ENCODE results near the gene ARG2. TPM values are rescaled to one million over a fixed set of nuclear protein-coding genes. Genes with fewer than 3 reads are reported as not detected.

ARG2 gene
- total RNA-seq, 2 donors from 2014 or later: 31.9 to 565 TPM

DNA sequence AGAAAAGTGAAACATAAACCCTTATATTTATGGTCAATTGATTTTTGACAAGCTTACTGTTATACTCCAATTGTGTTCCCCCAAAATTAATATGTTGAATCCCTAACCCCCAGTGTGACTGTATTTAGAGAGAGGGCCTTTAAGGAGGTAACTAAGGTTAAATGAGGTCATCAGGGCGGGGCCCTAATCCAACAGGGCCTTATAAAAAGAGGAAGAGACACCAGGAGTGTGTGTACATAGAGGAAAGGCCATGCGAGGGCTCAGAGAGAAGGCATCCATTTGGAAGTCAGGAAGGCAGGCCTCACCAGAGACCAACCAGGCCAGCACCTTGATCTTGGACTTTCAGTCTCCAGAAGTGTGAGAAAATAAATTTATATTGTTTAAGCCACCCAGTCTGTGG, 61.2 kb downstream of the ARG2 start:
- 83% methylated on average over 2 of the region's 2 CpGs for WGBS
- peaks cover 0 to 7% of the 10 kb centered on the region in 2 donors for H3K36me3 ChIP-seq

GRCh38 chr14:67683842-67684241, 64.1 kb downstream of the ARG2 start:
- Histone ChIP-seq H3K9me3 (no peaks in the 10 kb centered on the region), H3K36me3 (peaks cover under 1 to 4% of the 10 kb centered on the region in 2 donors), H3K4me1 (replicated peaks) (no peaks in the 10 kb centered on the region), H3K27ac (no peak overlapping the region), H3K27me3 (replicated peaks; ENCODE audit: insufficient read depth) (no peaks in the 10 kb centered on the region), H3K4me3 (no peak overlapping the region)
- DNase-seq (ENCODE audit: low spot score): no peak
- no peak for TF ChIP-seq POLR2AphosphoS5 (IDR thresholded peaks at IDR 0.05)
- intact Hi-C loops (cut with DNase I): no loop called here

More for the DNA sequence above, 61.2 kb downstream of the ARG2 start:
- TF ChIP-seq POLR2AphosphoS5 (IDR thresholded peaks at IDR 0.05) (no peak), POLR2A (IDR thresholded peaks at IDR 0.05) (no peak)
- TF ChIP-seq, protein P1, sequence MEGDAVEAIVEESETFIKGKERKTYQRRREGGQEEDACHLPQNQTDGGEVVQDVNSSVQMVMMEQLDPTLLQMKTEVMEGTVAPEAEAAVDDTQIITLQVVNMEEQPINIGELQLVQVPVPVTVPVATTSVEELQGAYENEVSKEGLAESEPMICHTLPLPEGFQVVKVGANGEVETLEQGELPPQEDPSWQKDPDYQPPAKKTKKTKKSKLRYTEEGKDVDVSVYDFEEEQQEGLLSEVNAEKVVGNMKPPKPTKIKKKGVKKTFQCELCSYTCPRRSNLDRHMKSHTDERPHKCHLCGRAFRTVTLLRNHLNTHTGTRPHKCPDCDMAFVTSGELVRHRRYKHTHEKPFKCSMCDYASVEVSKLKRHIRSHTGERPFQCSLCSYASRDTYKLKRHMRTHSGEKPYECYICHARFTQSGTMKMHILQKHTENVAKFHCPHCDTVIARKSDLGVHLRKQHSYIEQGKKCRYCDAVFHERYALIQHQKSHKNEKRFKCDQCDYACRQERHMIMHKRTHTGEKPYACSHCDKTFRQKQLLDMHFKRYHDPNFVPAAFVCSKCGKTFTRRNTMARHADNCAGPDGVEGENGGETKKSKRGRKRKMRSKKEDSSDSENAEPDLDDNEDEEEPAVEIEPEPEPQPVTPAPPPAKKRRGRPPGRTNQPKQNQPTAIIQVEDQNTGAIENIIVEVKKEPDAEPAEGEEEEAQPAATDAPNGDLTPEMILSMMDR (IDR thresholded peaks at IDR 0.05): no peak
- Histone ChIP-seq H3K9me3 (no peaks in the 10 kb centered on the region), H3K4me3 (no peak overlapping the region), H3K4me1 (replicated peaks) (no peaks in the 10 kb centered on the region), H3K27ac (peak overlapping the region in 1 of 2 donors; percentile 2), H3K27me3 (replicated peaks; ENCODE audit: insufficient read depth) (no peaks in the 10 kb centered on the region)
- no peak for DNase-seq (ENCODE audit: low spot score)
- intact Hi-C loops (cut with DNase I): no loop called here

DNA sequence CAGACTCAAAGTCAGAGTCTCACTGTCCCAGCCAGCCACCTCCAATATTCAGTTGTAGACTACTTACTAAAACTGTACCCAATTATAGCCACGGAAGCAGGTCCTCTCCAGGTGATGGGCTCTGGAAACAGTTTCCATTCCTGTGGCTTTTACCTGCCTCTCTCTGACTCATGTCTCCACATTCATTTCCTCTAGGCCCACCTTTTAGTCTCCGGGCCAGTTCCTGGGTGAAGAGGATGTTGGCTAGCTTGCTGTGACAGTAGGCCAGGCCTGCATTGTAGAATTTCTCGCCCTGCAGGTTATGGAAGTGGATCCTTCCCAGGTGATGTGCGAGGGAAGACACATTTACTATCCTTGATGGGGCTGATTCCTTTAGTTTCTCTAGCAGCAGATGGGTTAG, 70.3 kb downstream of the ARG2 start:
- TF ChIP-seq POLR2A (IDR thresholded peaks at IDR 0.05) (no peak), POLR2AphosphoS5 (IDR thresholded peaks at IDR 0.05) (no peak)
- TF ChIP-seq, protein P1 (IDR thresholded peaks at IDR 0.05): no peak
- intact Hi-C loops (cut with DNase I): loop anchor here (10.0 kb wide), 1 partner anchor 255 kb away; no protein-coding TSS in a partner anchor
- no peak overlapping the region for H3K4me3 ChIP-seq
- no peak for DNase-seq (ENCODE audit: low spot score)
- H3K27me3 ChIP-seq (replicated peaks; ENCODE audit: insufficient read depth): no peaks in the 10 kb centered on the region
- 75% methylated on average over 4 of the region's 4 CpGs for WGBS
- H3K27ac ChIP-seq: peak overlapping the region in 1 of 2 donors; percentile 9
- H3K36me3 ChIP-seq: peaks cover 19% of the 10 kb centered on the region in 2 donors
- no peaks in the 10 kb centered on the region for H3K4me1 ChIP-seq (replicated peaks)
- no peaks in the 10 kb centered on the region for H3K9me3 ChIP-seq

DNA sequence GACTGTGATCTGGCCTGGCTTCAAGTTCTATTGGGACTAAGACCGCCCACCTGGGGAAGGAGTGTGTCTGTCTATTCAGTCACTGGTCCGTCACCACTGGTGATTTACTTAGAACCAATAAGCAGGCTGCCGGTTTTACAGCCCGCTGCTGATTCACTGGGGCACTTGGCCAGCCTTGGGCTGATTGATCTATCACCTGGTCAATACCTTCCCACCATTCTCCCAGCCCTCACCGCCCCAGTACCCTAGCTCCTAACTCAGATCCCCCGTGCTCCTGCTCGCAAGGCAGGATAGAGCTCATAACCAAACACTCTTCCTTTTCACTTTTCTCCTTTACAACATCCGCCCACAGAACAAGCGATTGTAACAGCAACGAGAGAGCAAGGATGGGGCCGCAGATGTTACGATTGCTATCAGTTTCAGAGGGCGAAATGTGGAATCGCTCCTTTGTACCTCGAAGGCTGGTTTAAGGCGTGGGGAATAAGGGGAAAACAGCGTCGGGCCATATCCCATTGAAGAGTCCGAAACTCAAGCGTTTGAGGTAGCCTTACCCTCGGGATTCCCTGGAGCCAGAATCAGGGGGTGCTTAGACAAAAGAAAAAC, 75.2 kb downstream of the ARG2 start:
- WGBS: under 1% methylated on average over 21 of the region's 21 CpGs
- intact Hi-C loops (cut with DNase I): loop anchor here (5.0 to 10.0 kb wide), 2 partner anchors 73 to 260 kb away; no protein-coding TSS in a partner anchor
- H3K27ac ChIP-seq: peak overlapping the region; percentile 84 to 92
- peaks cover 10% of the 10 kb centered on the region for H3K4me1 ChIP-seq (replicated peaks)
- TF ChIP-seq POLR2A (IDR thresholded peaks at IDR 0.05): peak; percentile 51
- TF ChIP-seq POLR2AphosphoS5 (IDR thresholded peaks at IDR 0.05): peak; percentile 85
- TF ChIP-seq, protein P1 (IDR thresholded peaks at IDR 0.05): no peak
- no peaks in the 10 kb centered on the region for H3K9me3 ChIP-seq
- no peaks in the 10 kb centered on the region for H3K27me3 ChIP-seq (replicated peaks; ENCODE audit: insufficient read depth)
- H3K36me3 ChIP-seq: peaks cover 4 to 8% of the 10 kb centered on the region in 2 donors
- peak; percentile 90 for DNase-seq (ENCODE audit: low spot score)
- H3K4me3 ChIP-seq: peak overlapping the region; percentile 68 to 71

DNA sequence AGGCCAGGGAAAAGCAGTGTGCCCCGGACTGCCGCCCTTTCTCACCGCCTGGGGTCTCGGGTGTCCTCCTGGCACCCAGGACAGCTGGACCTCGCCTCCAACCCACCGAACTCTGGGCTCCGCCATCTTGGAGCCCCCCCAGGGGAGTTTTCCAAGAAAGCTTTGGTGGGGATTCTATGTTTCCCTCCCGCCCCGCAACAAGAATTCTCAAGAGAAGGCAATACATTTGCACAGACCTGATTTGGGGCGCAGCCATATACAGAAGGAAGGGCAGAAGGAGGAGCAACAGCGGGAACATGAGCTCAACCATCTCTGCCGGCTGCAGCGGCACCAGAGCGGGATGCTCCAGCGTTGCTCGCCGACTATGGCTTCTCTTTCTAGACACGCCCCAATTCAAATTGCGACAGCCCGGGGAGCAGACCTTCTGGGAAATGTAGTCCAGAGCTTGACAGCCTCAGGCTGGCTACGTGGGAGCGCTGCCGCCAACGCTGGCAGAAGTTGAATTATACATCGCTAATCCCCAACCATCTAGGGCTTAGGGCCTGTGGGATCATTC, 75.8 kb downstream of the ARG2 start, which contains the start of gene RDH11:
Gene RDH11, minus strand, starts transcription at position 371 of the 556 bp plus-strand sequence. Its CDS starts 61 bp downstream, at position 310.
- Histone ChIP-seq H3K4me3 (peak within 1 kb of the TSS; percentile 68 to 71), H3K9me3 (no peaks in the 10 kb centered on the region), H3K36me3 (peaks cover 0 to 3% of the 10 kb centered on the region in 2 donors), H3K4me1 (replicated peaks) (peaks cover 10% of the 10 kb centered on the region), H3K27me3 (replicated peaks; ENCODE audit: insufficient read depth) (no peaks in the 10 kb centered on the region), H3K27ac (peak within 1 kb of the TSS; percentile 84 to 92)
- intact Hi-C loops (cut with DNase I): loop anchor here (5.0 to 10.0 kb wide), 2 partner anchors 73 to 261 kb away; no protein-coding TSS in a partner anchor
- DNase-seq (ENCODE audit: low spot score): peak; percentile 93
- TF ChIP-seq POLR2A (IDR thresholded peaks at IDR 0.05) (peak; percentile 89), POLR2AphosphoS5 (IDR thresholded peaks at IDR 0.05) (peak; percentile 91)
- TF ChIP-seq, protein P1 (IDR thresholded peaks at IDR 0.05): no peak
- under 1% methylated on average over 25 of the region's 25 CpGs for WGBS
